GM18511 (cell line): Measurements from ENCODE around the gene NBEA.
"Not testable (repeated sequence)": the region's sequence is repeated elsewhere in the genome, so short reads cannot be mapped to it uniquely, and the experiment has no call there.

Experiments used
- ATAC-seq: cut with Tn5 transposase; IDR thresholded peaks from one replicate; pipeline ENCODE4 v1.9.1; 2021; ENCODE audit warnings: mild to moderate bottlenecking, moderate library complexity; ENCODE audit not compliant: unreplicated experiment

The NBEA gene

GRCh38 chr13:35055705-35056104 is 113.6 kb downstream of the NBEA start:
- no peak for ATAC-seq

- ATAC-seq: no peak
These were observed 115.8 kb downstream of the NBEA start for GRCh38 chr13:35057858-35058257.

DNA sequence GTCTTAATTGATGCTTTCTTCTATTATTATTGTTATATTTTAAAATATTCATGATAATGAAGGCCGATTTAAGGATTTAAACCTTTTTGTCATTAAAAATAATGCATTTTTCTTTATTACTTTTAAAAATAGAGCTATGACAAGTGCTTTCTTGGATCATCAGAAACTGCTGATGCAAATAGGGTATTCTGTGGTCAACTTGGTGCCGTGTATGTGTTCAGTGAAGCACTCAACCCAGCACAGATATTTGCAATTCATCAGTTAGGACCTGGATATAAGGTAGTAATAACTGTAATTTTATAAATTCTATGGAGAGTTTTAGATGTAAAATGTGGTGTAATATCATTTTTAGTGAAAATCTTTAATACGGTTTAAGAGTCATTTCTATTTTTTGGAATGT is 116.5 kb downstream of the NBEA start:
- peak; percentile 91 for ATAC-seq

GRCh38 chr13:35086667-35087066 is 144.6 kb downstream of the NBEA start:
- no peak for ATAC-seq

GRCh38 chr13:35092251-35092650 is 150.2 kb downstream of the NBEA start:
- no peak for ATAC-seq

- no peak for ATAC-seq
These were observed 150.7 kb downstream of the NBEA start for GRCh38 chr13:35092751-35093150.

DNA sequence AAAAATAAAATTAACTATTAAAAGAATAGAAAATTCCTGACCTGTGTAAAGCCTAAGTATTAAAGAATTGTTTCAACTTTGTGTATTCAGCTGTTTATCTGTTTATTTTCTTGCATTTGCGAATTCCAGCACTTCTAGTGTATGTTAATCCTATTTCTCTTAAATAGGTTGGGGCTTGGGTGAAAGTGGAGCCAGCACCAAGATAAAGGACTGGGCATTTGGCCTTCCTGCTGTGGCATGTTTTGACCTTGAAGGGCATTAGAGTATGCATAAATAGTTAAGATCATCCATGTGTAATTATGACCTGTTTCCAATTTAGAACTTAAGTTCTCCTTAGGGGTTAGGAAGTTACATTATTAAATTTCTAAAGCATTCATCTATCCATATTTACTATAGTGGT is 151.3 kb downstream of the NBEA start:
- no peak for ATAC-seq

- ATAC-seq: not testable (repeated sequence)
These were observed 164.7 kb downstream of the NBEA start for GRCh38 chr13:35106771-35107170.

DNA sequence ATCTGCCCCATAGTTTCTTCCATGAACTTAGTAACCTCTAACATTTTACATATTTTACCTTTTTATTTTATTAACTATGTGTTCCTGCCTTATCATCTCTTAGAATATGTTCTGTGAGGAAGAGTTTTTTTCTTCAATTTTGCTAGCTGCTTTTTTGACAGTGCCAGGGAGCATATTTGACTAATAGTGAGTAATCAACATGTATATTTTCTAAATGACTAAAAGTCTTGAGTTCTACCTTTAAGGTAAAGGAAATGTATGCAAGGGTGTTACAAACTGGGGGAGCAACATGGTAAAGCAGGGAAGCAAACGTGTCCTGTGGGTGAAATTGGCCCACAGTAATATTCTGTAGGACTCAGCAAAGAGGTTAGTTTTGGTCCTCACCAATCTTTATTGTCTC is 165.5 kb downstream of the NBEA start:
- ATAC-seq: no peak

GRCh38 chr13:35113612-35114011 is 171.5 kb downstream of the NBEA start:
- ATAC-seq: not testable (repeated sequence)

GRCh38 chr13:35127466-35127865 is 185.4 kb downstream of the NBEA start:
- no peak for ATAC-seq

DNA sequence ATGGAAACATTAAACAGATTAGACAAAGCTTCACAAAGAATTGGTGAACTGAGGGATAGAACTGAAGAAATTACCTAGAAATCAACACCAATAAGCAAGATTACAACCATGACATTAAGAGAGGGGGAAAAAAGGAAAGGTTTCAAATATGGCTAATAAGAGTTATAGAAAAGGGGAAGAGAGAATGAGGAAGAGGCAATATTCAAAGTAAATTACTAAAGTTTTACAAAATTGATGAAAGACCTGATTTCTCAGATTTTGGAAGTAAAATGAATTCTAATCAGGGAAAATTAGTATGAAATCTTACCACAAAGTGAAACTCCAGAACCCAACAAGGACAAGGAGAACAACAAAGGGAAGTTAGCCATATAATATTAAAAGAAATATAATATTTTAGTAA is 187.4 kb downstream of the NBEA start:
- ATAC-seq: no peak

GRCh38 chr13:35131471-35131870 is 189.4 kb downstream of the NBEA start:
- no peak for ATAC-seq

- peak; percentile 59 for ATAC-seq
These were observed 194.5 kb downstream of the NBEA start for GRCh38 chr13:35136585-35136984.

- no peak for ATAC-seq
These were observed 197.5 kb downstream of the NBEA start for GRCh38 chr13:35139591-35139990.

DNA sequence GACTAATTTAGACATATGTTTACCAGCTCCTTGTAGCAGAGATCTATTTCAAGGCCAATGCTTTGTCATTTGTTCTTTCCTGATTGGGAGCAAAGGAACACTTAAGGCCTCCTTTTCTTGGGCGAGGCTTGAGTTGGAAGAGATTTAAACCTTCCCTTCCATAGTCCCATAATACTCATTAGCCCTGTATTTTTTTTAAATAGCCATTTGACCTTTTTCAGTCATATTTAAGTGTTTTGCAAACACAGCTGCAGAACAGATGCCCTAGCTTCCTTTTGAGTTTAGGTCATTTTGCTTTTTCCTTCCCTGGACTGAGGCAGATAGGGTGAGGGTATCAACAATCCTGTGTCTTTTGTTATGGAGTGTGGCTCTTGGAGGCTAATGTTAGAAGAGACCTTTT is 198.3 kb downstream of the NBEA start:
- ATAC-seq: no peak

DNA sequence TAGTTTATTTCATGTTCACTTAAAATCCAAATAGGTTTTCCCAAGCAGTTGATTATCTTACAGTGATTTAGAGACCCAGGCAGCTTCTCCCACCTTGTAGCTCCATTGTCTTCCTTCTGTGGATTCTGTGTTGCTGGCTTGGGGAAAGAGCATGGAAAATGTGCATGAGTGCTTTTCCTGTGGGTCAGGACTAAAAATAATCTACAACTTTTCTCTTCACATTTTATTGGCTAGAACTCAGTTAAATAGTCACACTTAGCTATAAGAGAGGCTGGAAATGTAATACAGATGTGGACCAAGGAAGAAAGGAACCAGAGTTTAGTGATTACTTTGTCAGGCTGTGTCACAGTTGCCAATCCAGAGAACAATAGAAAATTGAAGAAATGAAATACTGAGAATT is 198.8 kb downstream of the NBEA start:
- ATAC-seq: no peak

DNA sequence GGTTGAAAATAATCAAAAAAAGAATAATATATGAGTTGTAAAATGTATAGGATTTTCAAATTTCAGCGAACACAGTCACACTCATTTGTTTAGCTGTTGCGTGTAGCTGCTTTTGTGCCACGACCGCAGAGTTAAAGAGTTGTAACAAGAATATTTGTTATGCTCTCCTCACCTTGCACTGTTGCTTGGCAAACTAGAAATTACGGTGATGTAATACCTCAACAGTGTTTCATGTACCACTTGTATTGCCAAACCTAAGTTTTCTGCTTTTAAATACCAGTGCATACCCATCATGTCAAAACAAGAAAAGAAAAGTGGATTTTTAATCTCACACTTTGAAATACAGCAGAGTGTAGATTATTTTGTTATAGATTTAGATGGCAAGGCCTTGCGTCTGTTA is 201.1 kb downstream of the NBEA start:
- no peak for ATAC-seq

- ATAC-seq: no peak
These were observed 202.3 kb downstream of the NBEA start for GRCh38 chr13:35144166-35144890.

- no peak for ATAC-seq
These were observed 204.6 kb downstream of the NBEA start for GRCh38 chr13:35146686-35147085.

DNA sequence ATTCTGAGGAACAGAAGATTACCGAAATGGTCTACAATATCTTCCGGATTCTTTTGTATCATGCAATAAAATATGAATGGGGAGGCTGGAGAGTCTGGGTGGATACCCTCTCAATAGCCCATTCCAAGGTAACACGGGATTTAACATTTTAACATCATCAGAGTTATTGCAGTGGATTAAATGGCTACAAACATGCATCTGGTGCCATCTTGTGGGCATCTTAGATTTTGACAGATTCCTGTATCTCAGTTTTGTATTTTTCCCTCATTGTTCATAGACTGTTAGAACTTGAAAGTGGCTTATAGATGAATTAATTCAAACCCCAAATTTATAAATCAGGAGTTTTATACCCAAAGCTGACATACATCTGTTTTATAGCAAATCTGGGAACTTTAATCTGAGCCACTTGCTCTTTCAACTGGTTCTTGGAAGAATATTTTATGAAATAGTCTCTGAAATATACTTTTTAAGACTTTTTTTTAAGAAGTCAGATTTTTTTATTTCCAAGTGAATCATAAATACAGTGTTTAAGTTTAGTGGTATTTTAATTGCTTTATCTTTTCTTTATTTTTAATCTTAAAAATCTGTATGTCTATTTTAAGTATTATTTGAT is 215.2 kb downstream of the NBEA start:
- peak; percentile 72 for ATAC-seq

GRCh38 chr13:35159041-35159440 is 217.0 kb downstream of the NBEA start:
- no peak for ATAC-seq

- ATAC-seq: no peak
These were observed 218.8 kb downstream of the NBEA start for GRCh38 chr13:35160896-35161295.
